Thoracic aorta (tissue), 2 donors: Measurements from ENCODE around the gene PI4KB. TPM values are rescaled to one million over a fixed set of nuclear protein-coding genes. Genes with fewer than 3 reads are reported as not detected.

Experiments used
- ATAC-seq: fragments of 150-250 bp; one replicate; pipeline ENCODE4 v1.8.0; 2017; ENCODE audit warnings: low read depth; ENCODE audit not compliant: insufficient number of reproducible peaks, low FRiP score
- DNase-seq: peaks from one replicate; pipeline ENCODE4 v3.0.0-alpha.2; 2020; ENCODE audit warnings: low spot score
- H3K27ac ChIP-seq, 2 donors: fragments of 200-600 bp; sonication (generic); 1 replicate in 1 of 2; 2 replicates in 1 of 2; pipeline ENCODE4 v1.5.1; 2016; ENCODE audit warnings: mild to moderate bottlenecking in 2 of 2, moderate library complexity in 2 of 2
- H3K27me3 ChIP-seq: fragments of 200-600 bp; sonication (generic); replicated peaks from 2 replicates; pipeline ENCODE4 v1.6.0; 2016; ENCODE audit warnings: mild to moderate bottlenecking; ENCODE audit not compliant: insufficient read depth
- H3K36me3 ChIP-seq: fragments of 200-600 bp; sonication (generic); one replicate; pipeline ENCODE4 v1.5.1; 2016
- H3K4me1 ChIP-seq, 2 donors: fragments of 200-600 bp; sonication (generic); 1 replicate in 1 of 2; 2 replicates in 1 of 2; pipeline versions ENCODE4 v1.5.1 to v1.6.0; 2016; ENCODE audit warnings: low read depth in 2 of 2, mild to moderate bottlenecking in 1 of 2; ENCODE audit not compliant: control insufficient read depth in 1 of 2
- H3K4me3 ChIP-seq: fragments of 200-600 bp; sonication (generic); 2 replicates; pipeline ENCODE4 v1.5.1; 2016; ENCODE audit warnings: mild to moderate bottlenecking
- H3K9me3 ChIP-seq: fragments of 200-600 bp; sonication (generic); 2 replicates; pipeline ENCODE4 v1.5.1; 2016
- total RNA-seq, 2 donors: library from RNA; depleted of rRNA; stranded (reverse); fragments of >200 nt; gene quantifications; one replicate each; pipeline versions ENCODE4 v1.1.0 to v1.2.3, GENCODE V29; 2016
- TF ChIP-seq, protein P1 (sequence below): fragments of 200-600 bp; sonication (generic); IDR thresholded peaks from one replicate; pipeline ENCODE4 v1.5.1; 2019; ENCODE audit warnings: antibody characterized with exemption

Gene PI4KB
- total RNA-seq, 2 donors from 2014 or later: 60.1 to 63.1 TPM

DNA sequence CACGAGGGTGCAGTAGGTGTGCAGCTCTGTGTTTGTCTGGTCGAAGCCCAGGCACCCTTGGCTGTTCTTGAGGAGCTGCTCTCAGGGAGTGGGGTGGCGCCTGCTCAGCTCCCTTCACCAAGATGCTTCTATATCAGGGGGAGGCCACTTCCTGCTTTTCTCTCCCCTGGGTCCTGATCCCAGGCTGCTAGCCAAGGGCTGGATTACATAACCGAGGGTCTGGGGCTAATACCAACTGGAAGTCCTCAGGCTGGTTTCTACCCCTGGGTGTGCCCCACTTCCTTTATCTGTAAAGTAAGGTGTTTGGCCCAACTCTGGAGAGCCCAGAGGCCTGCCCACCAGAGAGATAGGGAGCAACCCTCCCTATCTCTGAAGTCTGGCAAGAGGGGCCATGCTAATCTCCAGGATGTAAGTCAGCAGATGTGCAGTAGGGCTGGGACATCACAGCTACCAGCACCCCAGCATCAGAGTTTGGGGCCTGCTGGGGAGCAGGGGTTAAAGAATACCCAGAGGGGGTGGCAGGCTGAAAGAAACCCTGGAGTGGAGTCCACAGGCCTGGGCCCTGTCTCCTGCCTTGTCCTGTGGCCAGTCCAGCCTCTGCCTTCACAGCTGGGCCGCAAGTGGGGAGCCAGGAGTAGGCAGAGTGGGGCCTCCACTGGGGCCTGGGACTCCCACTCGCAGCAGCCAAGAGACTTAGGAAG, 43.1 kb upstream of the PI4KB start:
- H3K27ac ChIP-seq: peak overlapping the region; percentile 69 to 74
- H3K27me3 ChIP-seq: no peaks in the 10 kb centered on the region
- TF ChIP-seq, protein P1, sequence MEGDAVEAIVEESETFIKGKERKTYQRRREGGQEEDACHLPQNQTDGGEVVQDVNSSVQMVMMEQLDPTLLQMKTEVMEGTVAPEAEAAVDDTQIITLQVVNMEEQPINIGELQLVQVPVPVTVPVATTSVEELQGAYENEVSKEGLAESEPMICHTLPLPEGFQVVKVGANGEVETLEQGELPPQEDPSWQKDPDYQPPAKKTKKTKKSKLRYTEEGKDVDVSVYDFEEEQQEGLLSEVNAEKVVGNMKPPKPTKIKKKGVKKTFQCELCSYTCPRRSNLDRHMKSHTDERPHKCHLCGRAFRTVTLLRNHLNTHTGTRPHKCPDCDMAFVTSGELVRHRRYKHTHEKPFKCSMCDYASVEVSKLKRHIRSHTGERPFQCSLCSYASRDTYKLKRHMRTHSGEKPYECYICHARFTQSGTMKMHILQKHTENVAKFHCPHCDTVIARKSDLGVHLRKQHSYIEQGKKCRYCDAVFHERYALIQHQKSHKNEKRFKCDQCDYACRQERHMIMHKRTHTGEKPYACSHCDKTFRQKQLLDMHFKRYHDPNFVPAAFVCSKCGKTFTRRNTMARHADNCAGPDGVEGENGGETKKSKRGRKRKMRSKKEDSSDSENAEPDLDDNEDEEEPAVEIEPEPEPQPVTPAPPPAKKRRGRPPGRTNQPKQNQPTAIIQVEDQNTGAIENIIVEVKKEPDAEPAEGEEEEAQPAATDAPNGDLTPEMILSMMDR: no peak
- ATAC-seq (no peak), DNase-seq (no peak)
- peaks cover 27 to 43% of the 10 kb centered on the region in 2 donors for H3K4me1 ChIP-seq
- peaks cover 27% of the 10 kb centered on the region for H3K36me3 ChIP-seq
- H3K9me3 ChIP-seq: no peaks in the 10 kb centered on the region
- H3K4me3 ChIP-seq: peak overlapping the region; percentile 67

DNA sequence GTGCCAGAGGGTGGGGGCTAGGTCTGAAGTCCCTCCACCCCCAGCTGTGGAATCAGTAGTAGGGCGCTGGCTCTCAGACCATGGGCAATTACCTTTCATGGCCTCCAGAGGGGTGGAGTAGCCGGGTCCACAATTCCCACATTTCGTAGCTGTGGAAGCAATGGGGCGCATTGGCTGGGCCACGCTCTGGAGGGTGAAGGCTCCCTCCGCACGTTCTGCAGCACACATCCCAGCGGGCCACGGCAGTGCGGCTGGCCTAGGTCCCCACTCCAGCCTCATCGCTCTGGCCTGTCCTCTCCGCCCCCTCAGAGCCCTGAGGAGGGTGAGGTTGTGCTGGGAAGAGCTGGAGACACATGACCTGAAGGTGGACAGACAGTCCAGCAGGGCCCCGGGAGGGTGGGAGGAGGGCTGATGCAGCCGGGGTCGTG, 42.4 kb upstream of the PI4KB start:
- no peaks in the 10 kb centered on the region for H3K27me3 ChIP-seq
- H3K27ac ChIP-seq: peak overlapping the region in 1 of 2 donors; percentile 74
- H3K4me3 ChIP-seq: peak overlapping the region; percentile 67
- TF ChIP-seq, protein P1: no peak
- H3K36me3 ChIP-seq: peaks cover 34% of the 10 kb centered on the region
- no peaks in the 10 kb centered on the region for H3K9me3 ChIP-seq
- ATAC-seq (no peak), DNase-seq (no peak)
- peaks cover 27 to 43% of the 10 kb centered on the region in 2 donors for H3K4me1 ChIP-seq

DNA sequence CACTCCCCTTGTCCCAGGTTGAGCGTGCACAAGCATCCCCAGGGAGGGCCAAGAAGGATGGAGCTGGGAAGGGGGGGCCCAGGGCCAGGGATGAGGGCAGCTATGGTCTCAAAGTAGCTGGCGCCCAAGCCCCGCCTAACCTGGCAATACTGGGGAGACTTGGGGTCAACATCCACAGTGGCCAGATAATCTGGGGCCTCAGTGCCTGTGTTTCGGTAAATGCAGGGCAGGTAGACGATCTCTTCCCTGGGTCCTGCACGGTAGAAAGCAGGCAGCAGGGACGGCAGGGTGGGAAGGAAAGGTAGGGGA, 42.0 kb upstream of the PI4KB start:
- DNase-seq (no peak), ATAC-seq (no peak)
- no peak overlapping the region for H3K4me3 ChIP-seq
- H3K4me1 ChIP-seq: peaks cover 27 to 43% of the 10 kb centered on the region in 2 donors
- TF ChIP-seq, protein P1: no peak
- no peaks in the 10 kb centered on the region for H3K9me3 ChIP-seq
- peaks cover 38% of the 10 kb centered on the region for H3K36me3 ChIP-seq
- H3K27me3 ChIP-seq: no peaks in the 10 kb centered on the region
- H3K27ac ChIP-seq: no peak overlapping the region

DNA sequence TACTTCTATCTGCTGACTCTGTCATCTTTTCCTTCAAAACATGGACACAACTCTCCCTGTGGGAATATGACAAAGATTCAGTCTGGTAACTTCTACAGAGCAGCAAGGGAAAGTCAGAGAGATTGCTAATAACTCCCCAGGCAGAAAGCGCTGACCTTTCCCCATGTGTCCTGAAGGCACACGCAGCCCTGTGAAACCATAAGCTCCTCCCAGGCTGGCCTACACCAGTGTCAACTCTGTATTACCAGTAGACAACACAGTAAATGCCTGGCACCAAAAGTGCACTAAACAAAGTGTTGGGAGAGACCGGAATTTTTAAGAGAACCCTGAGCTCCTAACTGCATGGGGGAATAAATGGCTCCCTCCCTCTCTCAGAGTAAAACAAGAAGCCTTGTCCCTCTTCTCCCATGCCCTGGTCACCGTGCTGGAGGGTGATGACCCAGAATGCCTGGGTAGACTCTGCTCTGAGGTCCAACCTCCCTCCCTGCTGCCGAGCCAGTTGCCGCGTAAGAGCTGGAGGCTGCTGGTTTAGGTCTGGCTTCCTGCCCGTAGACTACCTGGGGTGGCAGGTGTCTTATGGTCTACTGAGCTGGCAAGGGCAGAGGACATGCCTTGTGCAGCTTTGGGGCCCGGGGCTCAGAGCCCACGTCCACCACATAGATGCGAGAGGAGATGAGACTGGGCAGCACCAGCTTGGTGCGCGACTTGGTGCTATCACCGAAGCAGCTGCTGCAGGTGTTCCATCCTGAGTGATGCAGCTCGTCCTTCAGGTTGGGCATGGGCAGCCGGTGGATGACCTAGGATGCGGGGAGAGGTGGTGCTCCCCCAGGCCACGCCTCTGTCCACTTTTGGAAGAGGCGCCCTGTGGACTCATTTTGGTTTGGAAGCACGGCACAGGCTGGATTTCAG, 41.4 kb upstream of the PI4KB start:
- no peak for ATAC-seq
- no peak overlapping the region for H3K27ac ChIP-seq
- H3K27me3 ChIP-seq: no peaks in the 10 kb centered on the region
- peaks cover 27 to 42% of the 10 kb centered on the region in 2 donors for H3K4me1 ChIP-seq
- H3K9me3 ChIP-seq: no peaks in the 10 kb centered on the region
- H3K36me3 ChIP-seq: peaks cover 38% of the 10 kb centered on the region
- TF ChIP-seq, protein P1: no peak
- no peak for DNase-seq
- H3K4me3 ChIP-seq: no peak overlapping the region

DNA sequence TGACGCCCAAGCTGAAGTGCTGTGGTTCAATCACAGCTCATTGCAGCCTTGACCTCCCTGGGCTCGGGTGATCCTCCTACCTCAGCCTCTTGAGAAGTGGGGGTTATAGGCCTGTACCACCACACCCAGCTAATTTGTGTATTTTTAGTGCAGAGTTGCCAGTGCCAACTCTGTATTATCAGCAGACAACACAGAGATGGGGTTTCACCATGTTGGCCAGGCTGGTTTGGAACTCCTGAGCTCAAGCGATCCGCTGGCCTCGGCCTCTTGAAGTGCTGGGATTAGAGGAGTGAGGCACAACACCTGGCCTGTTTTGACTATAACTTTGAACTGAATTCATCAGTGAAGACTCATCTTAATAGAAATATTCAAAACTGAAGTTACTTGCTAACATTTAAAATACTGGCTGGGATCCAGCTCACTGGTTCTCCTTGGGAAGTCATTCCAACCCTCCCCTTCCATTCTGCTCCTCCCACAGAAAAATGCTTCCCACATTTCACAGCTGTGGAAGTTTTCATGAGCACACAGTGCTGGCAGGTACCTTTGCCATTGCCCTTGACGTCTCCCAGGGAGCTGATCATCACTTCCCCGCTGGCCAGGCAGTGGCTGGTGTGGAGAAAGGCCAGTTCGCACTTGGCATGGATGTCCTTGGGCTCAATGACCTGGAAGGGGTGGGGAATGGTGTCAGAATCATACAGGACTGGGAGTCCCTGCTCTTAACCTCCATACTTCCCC, 40.6 kb upstream of the PI4KB start:
- no peak for ATAC-seq
- Histone ChIP-seq H3K4me1 (peaks cover 25 to 34% of the 10 kb centered on the region in 2 donors), H3K27me3 (no peaks in the 10 kb centered on the region), H3K36me3 (peaks cover 38% of the 10 kb centered on the region), H3K27ac (no peak overlapping the region), H3K4me3 (no peak overlapping the region), H3K9me3 (no peaks in the 10 kb centered on the region)
- TF ChIP-seq, protein P1: no peak
- DNase-seq: no peak
